ENCODE results near the gene SLC38A11.

SLC38A11 gene

GRCh38 chr2:164879901-164880535, 75.3 kb downstream of the SLC38A11 start:
- in situ Hi-C loops (cut with MboI; ENCODE audit: low pct_unique_long_range_greater_than_20kb, low sequenced_read_pairs, unreplicated experiment) = no loop called here
- TF ChIP-seq CTCF (IDR thresholded peaks at IDR 0.05; ENCODE audit: extremely low read depth, insufficient read depth, missing control alignments) = no peak
- no peak for DNase-seq (ENCODE audit: low spot score)

- in situ Hi-C loops (cut with MboI; ENCODE audit: low pct_unique_long_range_greater_than_20kb, low sequenced_read_pairs, unreplicated experiment) = no loop called here
- DNase-seq (ENCODE audit: low spot score) = no peak
- no peak for TF ChIP-seq CTCF (IDR thresholded peaks at IDR 0.05; ENCODE audit: extremely low read depth, insufficient read depth, missing control alignments)
Measured at GRCh38 chr2:164877927-164878326, 77.4 kb downstream of the SLC38A11 start.

GRCh38 chr2:164877169-164877568, 78.2 kb downstream of the SLC38A11 start:
- TF ChIP-seq CTCF (IDR thresholded peaks at IDR 0.05; ENCODE audit: extremely low read depth, insufficient read depth, missing control alignments) = no peak
- DNase-seq (ENCODE audit: low spot score) = no peak
- in situ Hi-C loops (cut with MboI; ENCODE audit: low pct_unique_long_range_greater_than_20kb, low sequenced_read_pairs, unreplicated experiment) = no loop called here

GRCh38 chr2:164875334-164876205, 79.8 kb downstream of the SLC38A11 start:
- no peak for DNase-seq (ENCODE audit: low spot score)
- TF ChIP-seq CTCF (IDR thresholded peaks at IDR 0.05; ENCODE audit: extremely low read depth, insufficient read depth, missing control alignments) = no peak
- in situ Hi-C loops (cut with MboI; ENCODE audit: low pct_unique_long_range_greater_than_20kb, low sequenced_read_pairs, unreplicated experiment) = no loop called here

GRCh38 chr2:164873210-164873908, 82.0 kb downstream of the SLC38A11 start:
- no peak for TF ChIP-seq CTCF (IDR thresholded peaks at IDR 0.05; ENCODE audit: extremely low read depth, insufficient read depth, missing control alignments)
- no peak for DNase-seq (ENCODE audit: low spot score)
- in situ Hi-C loops (cut with MboI; ENCODE audit: low pct_unique_long_range_greater_than_20kb, low sequenced_read_pairs, unreplicated experiment) = no loop called here

GRCh38 chr2:164871404-164871803, 83.9 kb downstream of the SLC38A11 start:
- TF ChIP-seq CTCF (IDR thresholded peaks at IDR 0.05; ENCODE audit: extremely low read depth, insufficient read depth, missing control alignments) = no peak

More at GRCh38 chr2:164871404-164871803, 83.9 kb downstream of the SLC38A11 start:
- no peak for DNase-seq (ENCODE audit: low spot score)
- in situ Hi-C loops (cut with MboI; ENCODE audit: low pct_unique_long_range_greater_than_20kb, low sequenced_read_pairs, unreplicated experiment) = no loop called here
